HUDEP-2 (cell line): Measurements from ENCODE around the gene KRT4.

Experiments used
- DNase-seq, 76 experiments: peaks; one replicate each; lab custom pipeline; 2025; ENCODE audit not compliant: unreplicated experiment in 76 of 76; lab: John Stamatoyannopoulos, UW

Gene KRT4

DNA sequence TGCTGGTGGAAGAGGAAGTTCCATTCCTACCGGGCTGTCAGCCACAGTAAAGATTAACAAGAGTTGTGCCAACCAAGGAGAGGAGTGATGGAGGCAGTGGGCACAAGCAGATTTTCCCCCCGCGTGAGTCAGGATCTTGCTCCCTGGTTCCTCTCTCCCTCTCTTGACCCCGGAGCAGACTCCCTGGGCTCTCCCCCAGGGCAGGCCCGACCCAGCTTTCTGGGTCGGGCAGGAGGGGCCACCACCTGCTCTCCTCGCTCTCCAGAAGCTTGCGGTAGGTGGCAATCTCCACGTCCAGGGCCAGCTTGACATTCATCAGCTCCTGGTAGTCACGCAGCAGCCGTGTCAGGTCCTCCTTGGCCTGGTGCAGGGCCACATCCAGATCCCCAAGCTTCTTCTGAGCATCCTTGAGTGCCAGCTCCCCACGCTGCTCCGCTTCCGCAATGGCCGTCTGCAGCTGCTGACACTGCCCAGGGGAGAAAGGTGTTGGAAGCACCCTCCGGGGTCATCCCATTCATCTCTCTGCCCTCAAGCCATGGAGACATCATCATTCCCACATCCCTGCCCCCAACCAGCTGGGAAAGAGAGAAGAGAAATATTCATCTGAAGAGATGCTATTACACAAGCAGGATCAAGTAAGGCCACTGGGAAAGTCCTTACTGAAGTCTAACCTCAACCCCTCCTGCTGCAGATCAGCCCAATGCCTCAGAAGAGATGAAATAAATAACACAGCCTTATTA lies 9.0 kb upstream of the KRT4 start:
- no peak for DNase-seq

DNA sequence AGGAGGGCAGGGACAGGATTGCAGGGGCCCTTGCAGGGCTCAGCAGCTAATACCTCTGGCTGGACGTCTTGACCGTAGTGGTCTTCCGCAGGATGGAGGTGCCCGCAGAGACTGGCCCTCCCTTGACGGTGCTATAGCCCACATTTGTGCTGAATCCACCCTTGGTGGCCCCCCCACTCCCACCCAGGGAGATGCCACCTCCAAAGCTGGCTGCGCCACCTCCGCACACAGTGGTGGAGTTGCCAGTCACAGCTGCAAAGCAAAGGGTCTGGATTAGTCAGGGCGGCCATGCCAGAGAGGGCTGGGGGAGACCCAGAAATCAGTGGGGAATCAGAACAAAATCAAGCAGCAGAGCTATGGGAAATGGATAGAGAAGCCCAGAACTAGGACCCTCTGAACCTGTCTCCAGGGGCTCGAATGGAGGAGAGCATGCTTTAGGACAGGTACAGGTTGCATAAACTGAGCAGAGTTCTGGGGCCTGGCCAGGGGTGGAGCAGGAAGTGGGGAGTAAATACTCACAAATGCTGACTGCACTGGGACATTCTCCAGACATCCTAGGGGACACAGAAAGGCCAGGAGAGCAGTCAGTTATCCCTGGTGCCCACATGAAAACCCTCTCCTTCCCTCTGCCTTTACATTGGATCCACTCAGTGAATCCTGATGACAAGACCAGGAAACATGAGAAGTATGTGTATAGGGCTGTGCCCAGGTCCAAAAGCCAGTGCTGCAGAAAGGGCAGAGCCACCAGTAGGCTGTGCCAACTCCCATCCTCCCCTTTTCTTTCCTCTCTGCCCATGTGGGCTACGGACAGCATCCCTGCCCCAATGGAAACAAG lies 8.1 kb upstream of the KRT4 start:
- DNase-seq, result no peak

DNA sequence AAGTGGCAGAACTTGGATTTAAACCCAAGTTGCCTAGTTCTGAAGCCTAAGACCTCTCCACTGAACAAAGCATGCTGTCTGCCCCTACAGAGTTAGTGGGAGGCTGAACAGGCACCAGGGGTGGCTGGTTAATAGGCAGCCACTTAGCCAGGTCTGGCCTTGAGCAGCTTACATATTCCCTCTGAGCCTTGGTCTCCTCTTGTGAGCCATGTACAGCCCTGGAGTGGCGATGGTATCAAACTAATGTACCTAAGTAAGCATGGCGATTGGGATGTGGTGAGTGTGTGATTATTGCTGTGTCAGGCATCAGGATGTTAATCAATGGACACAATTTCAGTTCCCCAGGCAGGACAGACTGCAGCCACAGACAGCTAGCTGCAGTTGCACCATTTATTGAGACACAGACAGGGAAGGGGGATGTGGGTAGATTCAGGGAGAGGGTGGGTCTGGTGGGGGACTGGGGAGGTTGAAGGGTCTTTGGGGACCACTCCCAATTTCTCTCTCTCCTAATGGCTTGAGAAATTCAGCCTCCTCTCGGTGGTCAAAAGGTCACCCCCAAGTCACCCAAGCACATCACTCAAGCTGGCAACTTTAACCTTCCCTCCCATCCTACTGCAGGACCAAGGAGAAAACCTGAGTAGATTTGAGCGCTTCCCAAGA lies 7.3 kb upstream of the KRT4 start:
- DNase-seq, result no peak

DNA sequence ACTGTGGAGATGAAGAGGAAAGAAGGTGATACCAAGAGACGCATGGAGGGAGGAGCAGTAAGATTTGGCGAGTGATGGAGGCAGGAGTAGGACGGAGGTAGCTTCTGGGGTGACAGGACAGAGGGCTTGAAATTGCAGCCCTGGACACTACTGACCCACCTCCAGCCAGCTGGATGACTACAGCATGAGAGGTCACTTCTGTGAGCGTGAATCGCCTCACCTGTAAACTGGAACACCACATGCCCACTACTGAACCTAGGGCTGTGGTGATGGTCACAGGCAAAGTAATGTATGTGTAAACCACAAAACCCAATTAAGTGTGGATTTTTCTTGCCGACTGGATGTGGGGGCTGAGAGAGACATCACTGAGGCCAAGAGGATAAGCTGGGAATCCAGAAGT lies 6.6 kb upstream of the KRT4 start:
- no peak for DNase-seq

DNA sequence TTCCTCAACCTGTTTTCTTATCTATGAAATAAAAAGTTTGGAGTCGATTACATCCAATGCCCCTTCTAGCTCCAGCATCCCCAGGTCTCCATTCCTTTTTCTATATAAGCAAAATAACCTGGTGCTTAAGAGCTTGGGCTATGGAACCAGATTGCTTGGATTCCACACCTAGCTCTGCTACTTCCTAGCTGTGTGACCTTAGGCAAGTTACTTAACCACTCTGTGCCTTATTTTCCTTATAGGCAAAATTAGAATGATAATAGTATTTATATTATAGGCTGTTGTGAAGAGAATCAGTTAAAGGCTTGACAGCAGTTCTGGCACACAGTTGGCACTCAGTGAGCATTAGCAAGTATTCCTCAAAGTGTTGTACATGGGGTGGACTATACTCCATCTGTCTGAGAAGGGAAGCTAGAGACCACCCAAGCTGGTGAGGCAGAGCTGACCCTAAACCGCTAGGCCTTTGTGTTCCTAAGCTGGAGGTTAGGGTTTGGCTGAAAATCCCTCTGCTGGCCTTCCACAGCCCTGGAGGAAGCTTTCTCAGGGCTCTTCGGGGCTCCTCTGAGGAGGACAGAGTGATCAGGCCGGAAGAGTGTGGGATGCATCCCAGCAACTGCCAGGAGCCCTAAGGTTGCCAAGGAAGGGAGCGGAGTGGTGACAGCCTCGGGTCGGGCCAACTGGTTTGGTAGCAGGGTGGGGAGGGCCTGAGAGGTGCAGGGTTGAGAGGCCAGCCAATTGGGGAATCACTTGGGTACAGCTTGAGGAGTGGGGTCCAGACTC lies 6.0 kb upstream of the KRT4 start:
- no peak for DNase-seq

DNA sequence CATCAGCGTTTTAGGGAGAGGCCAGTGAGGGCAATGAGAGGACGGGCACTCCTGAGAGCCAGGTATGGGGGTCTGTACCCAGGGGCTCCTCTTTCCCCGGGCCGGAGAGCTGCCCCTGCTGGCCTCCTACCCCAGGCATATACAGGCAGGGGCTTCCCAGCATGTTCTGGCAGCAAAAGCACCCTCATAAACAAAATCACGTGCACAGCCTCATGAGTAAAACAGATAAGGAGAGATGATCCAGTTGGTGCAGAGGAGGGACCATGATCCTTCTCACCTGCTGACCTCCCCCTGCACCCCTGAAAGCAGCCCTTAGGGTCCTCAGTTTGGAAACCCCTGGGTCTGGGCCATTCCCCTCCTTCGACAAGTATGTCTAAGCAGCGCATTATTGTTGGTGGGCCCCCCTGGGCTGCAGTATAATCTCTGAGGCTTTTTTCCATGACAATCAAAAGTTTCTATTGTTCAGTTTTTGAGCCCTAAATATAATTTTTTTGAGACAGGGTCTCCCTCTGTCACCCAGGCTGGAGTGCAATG lies 5.0 kb upstream of the KRT4 start:
- DNase-seq, result no peak

DNA sequence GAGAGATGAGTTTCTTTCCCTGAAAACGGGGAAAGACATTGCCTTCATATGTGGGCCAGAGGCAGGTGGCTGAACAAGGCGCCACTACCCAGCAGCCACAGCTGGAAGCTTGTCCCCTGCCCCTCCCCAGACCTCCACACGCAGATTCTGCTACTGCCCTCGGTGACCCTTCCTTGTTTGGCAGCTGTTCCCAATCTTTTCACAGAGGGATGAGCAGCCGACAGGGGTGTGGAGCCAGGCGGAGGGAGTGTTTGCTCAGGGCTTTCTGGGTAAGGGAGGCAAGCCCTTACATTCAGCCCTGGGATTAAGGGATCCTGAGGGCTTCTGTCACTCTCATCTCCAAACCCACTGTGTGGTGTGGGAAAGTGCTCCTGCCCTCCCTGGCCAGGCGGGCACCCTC lies 4.5 kb upstream of the KRT4 start:
- DNase-seq, result no peak

DNA sequence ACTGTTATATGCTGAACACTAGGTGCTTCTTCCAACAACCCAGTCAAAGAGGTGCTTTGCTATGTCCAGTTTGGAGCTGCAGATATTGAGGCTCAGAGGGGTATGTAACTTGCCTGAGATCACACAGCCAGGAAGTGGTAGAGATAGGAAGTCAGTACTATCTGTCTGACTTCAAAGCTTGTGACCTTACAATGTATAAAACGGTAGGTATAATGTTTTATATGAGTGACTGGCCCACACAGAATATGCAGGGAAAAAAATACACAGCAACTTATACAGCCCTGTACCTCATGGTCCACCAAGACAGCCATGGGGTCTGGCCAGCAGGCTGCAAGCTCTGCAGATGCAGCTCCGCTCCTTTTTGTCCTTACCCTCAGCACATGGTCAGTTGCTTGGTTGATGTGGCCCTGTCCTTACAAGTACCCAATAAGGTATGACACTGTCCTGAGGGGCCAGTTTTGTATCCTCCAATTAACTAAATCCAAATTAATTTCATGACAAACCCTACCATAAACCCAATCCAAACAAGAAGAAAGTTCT lies 3.9 kb upstream of the KRT4 start:
- no peak for DNase-seq

DNA sequence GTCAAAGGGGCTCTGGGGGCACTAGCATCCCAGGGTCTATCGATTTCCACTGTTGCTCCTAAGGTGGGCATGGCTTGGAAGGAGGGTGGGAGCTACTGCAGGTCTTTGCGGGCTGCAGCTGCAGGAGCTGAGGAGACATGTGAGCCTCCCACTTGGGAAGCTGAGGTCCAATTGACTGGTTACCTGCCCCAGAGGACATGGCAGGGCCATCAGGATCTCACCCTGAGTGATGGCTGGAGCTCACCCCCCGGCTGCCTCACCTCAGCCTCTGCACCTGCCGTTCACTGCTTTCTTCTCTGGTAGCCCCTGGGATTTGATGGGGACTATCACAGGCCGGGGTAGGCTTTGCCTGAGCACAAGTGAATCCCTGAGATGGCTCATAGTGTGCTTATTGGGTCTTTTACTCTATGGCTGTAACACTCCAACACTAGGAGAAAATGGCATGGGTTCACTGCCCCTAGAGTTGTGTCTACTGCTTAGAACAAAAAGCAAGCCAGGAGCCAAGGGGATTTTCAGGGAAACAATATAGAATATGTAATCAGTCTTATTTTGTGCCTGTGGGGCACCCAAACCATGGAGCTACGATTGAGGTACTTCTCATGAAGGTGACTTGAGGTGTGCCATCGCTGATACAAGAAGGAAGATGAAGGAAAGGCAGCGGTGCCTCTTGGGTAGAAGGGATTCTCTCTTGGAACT lies 3.2 kb upstream of the KRT4 start:
- DNase-seq, result no peak

DNA sequence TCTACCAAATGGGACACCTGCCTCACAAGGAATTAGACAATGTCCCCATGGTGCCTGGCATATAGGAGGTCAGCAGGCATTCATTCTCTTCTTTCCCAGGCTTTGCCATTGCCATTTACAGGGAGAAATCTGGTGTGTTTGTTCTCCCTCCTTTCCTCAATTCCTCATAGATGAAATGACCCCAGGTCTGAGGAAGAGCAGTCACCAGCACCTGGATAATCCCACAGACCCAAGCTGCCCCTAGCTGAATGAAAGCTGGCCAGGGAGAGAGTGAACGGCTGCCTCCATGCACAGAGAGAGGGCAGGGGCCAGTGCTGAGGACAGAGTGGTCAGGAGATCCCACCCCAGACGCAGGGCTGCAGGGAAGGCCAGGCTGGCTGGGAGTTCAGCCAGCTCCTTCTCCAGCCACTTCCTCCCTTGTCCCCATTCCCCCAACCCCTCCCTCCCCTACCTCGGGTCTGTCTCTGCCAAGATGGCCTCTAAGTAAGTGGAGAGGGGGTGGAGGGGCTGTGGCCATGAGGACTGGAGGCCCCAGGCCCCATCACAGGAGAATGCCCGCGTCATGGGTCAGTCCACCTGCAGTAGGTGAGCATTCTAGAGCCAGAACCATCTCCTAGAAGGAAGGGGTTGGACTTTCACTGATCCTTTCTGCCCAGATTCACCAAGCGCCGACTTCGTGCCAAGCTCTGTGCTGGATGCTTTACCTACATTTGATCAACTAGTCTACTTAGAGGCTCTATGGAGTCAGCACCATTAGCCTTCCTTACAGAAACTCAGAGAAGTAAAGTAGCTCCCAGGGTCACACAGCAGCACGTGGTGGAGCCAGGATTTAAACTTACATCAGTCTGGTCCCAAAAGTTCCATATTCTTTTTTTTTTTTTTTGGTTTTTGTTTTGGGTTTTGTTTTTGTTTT lies 2.0 kb upstream of the KRT4 start:
- DNase-seq, result no peak

DNA sequence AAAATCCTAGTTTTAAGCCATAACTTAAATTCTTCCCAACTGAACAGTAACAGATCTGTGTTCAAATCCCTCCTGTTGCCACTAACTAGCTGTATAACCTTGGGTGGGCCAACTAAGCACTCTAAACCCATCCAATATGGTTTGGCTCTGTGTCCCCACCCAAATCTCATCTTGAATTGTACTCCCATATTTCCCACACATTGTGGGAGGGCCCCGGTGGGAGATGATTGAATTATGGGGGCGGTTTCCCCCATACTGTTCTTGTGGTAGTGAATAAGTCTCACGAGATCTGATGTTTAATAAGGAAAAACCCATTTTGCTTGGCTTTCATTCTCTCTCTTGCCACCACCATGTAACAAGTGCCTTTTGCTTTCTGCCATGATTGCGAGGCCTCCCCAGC lies 1.2 kb upstream of the KRT4 start:
- no peak for DNase-seq

DNA sequence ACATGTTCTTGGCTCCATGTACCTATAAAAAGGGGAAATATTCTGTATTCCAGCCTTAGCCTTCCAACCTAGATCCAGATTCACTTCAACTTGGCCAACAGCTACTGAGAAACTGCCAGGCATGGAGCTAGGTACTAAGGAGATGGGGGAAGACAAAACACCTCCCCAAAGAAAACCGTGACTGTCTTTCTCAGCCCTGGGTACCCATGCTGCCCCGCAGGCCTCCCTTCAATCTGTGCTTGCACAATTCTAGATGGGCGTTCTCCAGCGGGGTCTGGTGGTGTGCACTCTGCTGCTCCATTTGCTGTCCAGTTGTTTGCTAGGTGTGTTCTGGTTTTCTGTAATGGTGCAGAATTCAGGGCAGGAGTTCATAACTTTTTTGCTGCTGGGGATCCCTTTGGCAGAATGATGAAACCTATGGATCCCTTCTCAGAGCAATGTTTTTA lies 817 bp upstream of the KRT4 start:
- no peak for DNase-seq

DNA sequence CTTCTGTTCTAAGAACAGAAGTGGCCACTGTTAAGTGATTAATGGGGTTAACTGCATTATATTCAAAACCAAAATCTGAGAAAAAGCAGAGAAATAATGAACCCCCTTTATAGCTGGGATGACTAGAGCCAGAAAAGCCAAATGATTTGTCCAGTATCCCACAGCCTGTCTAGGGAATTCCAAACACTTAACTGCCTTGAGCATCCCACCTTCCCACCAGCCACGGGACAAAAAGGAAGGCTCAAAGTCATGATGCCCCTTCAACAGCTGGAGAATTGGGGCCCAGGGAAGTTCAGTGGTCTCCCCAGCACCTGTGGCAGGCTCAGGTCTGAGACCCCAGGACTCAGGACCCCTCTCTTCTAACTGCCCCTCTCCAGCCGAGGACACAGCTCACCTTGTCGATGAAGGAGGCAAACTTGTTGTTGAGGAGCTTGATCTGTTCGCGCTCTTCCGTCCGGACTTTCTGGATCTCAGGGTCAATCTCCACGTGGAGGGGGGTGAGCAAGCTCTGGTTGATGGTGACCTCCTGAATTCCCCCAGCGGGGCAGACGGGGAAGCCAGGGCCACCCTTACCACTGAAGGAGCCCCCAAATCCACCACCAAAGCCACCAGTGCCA lies 605 bp downstream of the KRT4 start:
- no peak for DNase-seq

DNA sequence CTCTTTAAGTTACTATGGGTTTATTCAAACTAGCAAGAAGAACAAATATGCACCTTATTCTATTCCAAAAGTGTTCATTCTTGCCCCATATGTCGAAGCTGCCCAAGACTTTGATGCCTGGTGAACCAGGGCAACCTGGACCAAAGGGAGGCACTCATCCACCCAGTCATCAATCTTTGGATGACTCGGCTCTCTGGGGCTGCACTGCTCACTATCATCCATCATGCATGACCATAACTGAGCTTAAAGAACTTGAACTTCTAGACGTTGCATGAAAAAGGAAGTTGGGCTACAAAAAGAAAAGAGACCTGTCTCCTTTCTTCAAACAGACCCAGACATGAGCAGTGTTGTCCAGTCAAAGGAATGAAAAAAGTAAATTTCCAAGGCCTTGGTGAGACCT lies 1.2 kb downstream of the KRT4 start:
- no peak for DNase-seq

DNA sequence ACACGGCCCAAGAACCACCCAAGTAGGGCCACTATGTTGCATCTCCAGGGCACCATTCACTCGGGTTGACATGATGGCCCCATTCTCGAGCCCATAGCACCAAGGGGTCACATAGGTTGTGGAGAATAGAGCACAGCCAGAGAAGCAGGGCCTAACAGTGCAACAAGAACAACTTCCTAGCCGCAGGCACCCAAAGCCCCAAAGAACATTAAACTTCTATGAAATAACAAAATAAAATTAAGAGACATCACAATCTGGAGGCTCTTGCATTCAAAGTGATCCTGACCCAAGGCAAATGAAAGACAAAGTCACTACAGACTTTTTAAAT lies 1.9 kb downstream of the KRT4 start:
- DNase-seq, result no peak

DNA sequence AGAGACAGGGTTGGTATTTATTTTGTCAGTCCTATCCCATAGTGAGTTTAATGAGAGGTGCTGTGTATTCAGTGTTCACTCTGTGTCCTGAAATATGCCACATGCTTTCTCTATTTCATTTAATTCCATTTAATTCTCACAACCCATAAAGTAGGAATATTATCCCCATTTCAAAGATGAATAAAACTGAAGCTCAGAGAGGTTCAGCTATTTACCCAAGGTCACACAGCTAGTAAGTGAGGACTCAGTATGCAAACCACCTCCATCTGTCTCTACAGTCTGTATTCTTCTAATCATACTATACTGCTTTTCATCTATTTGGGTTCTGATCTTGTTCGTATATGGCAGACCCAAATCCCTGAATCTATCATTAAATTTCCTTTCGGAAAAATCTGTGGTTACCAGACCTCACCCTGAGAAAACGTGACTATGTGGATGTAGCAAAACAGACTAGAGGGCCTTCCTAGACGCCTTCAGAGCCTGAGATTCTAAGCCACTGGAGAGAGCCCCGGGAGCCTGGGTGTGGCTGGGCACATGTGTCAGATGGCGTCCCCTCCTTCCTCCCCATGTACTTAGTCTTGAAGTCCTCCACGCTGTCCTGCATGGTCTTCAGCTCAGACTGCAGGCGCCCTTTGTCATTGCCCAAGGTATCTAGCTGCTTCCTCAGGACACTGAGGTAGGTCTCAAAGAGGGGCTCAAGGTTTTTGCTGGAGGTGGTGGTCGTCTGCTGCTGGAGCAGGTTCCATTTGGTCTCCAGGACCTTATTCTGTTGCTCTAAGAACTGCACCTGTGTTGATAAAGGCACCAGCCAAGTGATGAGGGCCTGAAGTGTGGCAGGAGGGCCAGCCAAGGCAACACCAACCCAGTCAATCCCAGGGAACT lies 2.5 kb downstream of the KRT4 start:
- DNase-seq, result no peak

DNA sequence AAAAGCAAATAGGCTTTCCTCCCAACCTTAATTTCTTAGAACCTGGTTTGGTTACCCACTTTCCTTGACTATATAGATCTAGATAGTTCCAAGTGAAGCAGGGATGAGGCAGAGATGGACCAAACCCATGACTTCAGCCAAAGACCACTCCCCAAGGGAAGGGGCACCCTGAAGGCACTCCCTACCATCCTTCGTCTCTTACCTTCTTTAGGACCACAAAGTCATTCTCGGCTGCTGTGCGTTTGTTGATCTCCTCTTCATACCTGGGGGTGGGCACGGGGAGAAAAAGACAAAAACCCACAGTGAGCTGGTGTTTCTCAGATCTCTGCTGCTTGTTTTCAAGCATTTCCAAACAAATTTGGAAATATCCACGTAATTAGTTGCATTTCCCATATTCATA lies 3.4 kb downstream of the KRT4 start:
- DNase-seq, result no peak

DNA sequence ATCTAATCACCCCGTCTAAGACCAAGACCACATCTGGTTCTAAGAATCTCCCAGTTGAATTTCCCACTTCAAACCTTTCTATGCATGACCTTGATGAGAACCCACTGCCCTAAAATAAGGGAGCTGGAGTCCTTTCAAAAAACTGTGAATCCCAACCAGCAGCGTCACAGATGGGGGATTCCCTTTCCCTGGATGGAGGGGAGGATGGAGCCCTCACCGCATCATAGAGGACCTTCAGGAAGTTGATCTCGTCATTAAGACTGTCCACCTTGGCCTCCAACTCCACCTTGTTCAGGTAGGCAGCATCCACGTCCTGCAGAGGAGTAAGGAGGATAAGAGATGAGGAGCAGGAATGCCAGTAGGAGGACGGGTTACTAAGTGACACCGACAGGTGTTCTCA lies 4.8 kb downstream of the KRT4 start:
- no peak for DNase-seq
